ENCODE measurements around the gene ELN.
A peak's percentile ranks its signal among the peaks of the same experiment; 100 is the strongest.

ELN gene

DNA sequence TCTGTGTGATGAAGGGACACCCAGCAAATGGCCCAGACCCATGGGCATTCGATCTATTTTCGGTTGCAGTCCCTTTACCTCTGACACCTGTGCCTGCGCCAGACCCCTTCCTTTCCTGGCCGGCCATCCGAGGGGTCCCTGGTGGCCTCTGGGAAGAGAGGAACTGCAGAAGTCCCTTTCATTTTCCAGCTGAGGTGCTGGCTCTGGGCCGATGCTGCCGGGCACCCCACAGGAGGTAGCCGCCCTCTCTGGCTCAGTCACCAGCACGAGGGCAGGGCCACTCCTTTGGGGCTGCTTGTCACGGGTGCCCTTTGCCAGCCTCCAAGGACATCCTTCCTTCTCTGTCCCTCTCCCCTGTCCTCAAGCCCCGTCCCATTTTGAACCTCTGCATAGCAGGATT is 4.2 kb upstream of the ELN start:
- DNase-seq (ENCODE audit: low read depth), result no peak

DNA sequence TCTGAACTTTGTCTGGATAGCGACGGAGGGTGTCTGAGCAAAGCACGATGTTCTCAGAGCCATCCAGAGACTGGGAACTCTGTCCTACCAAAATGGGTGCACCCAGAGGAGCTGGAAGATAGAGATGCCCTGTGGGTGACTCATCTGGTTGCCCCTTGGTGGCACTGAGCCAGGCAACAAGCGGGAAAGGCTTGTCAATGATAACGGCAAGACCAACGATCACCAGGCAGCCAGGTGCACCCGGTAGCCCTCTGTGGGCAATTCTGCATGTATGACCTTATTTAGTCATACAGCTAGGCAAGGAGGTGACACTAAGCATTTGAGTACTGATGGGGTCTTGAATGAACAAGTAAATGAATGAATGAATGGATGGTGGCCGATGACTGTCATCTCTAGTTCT is 2.8 kb upstream of the ELN start:
- no peak for DNase-seq (ENCODE audit: low read depth)

DNA sequence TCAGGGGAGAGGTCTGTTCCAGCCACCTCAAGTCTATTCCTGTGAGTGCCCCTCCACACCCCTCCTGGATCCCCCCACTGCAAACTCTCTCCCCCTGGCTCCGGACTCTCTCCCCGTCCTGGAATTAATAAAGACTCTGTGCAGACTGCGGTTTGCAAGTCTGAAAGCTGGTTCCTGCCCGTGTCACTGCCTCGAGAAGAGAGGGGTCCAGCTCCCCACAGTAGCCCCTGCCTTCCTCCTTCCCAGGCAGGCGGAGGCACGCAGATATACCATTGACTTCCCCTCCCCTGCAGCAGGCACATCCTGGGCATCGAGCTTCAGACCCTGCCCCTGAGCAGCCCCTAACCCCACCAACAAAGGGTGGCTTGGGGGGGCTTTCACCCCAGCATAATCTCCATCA is 2.2 kb upstream of the ELN start:
- no peak for DNase-seq (ENCODE audit: low read depth)

DNA sequence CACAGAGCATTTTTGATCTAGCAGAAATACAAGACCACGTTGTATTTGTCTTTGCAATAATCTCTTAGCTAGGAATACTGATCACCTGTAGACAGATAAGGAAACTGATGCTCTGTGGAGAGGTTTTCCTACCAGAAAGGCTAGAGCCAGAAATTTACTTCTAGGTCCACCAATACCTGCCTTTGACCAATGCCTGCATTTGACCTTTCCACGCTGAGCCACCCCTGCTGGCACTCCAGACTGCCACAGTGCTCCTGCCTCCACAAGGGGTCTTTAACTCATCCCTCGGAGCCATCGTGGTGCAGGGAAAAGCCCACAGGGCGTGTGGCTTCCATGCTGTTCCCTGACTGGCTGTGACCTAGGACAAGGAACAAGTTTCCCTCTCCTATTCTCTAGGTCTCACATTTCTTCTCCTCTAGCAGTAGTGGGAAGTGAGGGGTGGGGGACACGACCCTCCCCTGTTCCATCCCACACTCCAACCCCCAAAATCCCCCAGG is 1.5 kb upstream of the ELN start:
- DNase-seq (ENCODE audit: low read depth), result no peak

DNA sequence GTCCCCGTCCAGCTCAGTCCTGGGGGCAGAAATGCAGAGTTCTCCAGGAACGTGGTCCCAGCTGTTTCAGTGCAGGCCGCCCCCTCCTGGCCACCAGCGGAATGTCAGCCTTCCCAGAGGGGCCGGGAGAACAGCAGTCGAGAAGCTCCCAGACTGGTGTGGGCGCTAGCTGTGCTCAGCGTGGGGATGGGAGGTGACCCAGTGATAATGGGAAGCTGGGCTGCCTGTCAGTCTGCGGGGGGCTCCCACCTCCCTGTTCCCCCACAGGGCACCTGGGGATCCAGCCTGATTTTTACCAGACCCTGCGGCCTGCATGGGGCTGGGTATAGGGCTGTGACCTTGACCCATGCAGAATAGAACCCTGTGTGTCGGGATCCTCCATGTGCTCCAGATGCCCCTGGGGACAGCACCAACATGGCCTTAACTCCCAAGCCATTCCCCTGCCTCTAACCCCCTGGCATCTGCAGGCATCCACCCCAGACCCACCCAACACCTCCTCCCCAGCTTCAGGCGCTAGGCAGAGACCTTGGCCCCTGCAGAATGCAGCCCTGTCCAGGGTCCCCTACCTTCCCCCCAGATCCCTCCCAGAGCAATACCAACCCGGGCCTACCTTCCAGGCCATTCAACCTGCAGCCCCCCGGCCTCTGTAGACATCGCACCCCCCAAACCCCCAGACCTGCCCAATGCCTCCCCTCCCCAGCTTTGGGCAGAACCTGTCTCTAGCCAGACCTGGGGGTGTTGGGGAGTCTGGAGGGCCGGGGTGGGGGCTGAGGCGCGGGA is 880 bp upstream of the ELN start:
- DNase-seq (ENCODE audit: low read depth), result peak; percentile 69

DNA sequence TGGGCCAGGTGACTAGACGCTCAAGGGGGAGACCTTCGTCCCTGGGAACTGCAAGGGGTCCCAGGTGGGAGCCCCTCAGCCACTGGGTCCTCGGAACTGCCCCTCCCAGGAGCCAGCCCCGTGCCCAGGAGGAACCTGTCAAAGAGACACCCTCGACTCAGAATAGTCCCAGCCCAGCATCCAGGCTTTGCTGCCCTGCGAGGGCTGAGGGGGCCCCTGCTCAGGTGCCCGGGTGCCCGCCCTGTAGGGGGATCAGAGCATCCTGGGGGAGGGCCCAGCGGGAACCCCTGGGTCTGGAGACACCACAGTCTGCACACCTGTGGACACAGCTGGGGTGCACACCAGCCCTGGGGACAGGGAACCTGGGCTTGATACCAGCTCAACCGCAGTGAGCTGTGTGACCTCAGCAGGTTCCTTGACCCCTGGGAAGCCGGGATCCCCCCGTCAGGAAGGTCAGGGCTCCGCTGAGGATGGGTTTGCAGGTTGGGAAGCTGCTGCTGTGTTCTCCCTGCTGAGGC is 407 bp downstream of the ELN start:
- no peak for DNase-seq (ENCODE audit: low read depth)

DNA sequence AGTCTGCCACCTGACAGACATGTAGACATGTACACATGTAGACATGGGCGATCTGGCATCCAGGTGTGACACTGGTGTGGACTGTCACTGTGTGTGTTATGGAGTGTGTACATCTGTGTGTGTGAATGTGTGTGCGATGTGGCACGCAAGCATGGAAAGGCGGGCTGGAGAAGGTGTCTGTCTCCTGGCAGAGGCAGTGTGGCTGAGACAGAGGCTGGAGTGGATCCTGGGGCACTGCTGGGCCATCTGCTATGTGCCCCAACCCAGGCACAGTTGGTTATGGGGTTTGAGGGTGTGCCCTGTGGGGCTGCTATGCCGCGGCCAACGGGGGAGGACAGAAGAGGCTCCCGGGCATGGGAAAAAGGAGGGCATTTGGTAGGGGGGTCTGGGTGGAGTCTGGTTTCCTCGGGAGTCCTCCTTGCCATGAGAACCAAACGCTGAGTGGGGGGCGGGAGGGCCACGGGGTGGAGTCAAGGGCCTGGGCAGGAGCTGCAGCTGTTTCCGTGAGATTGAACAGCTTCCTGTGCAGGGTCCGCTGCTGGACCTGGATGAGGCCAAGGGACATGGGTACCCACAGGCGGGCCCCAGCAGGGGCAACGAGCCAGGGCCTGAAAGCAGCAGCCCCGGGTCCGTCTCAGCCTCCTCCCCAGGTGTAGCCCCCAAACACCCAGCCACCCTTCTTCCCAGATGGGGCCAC is 1.3 kb downstream of the ELN start:
- DNase-seq (ENCODE audit: low read depth), result no peak

DNA sequence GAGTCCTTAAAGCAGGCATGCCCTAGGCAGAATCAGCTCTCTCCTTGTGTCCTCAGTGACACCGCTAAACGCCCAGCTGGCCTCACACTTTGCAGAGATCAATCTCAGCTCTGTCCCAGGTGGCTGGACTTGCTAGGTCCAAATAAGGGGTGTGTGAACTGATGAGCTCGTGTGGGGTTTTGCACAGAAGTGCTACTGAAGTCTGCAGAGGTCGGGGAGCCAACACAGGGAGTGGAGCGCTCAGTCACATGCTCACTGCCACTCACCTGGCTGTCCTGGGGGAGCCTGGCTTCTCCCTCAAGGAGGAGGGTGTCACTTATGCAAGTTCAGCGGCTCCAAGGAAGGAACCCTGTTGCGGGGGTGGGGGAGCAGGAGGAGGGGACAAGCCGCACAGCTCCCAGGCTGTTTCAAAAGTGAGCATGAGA is 2.0 kb downstream of the ELN start:
- DNase-seq (ENCODE audit: low read depth), result no peak

DNA sequence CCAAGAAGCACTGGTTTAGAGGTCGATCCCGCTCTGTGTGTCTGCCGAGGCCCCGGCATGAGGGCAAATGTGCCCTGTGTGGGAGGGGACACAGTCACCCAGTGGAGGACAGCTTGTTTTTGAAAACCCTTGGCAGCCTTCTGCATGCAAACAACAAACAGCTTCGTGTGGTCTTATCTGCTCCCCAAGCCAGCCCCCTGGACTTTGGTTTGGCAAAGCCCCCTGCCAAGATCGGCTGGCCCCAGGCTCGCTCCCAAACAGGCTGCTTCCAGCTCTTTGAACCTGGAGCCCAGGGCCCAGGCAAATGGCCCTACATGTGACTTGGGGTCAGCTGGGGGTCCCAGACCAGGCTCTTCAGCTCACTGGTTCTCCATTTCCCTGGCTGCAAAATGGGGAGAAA is 2.9 kb downstream of the ELN start:
- no peak for DNase-seq (ENCODE audit: low read depth)

DNA sequence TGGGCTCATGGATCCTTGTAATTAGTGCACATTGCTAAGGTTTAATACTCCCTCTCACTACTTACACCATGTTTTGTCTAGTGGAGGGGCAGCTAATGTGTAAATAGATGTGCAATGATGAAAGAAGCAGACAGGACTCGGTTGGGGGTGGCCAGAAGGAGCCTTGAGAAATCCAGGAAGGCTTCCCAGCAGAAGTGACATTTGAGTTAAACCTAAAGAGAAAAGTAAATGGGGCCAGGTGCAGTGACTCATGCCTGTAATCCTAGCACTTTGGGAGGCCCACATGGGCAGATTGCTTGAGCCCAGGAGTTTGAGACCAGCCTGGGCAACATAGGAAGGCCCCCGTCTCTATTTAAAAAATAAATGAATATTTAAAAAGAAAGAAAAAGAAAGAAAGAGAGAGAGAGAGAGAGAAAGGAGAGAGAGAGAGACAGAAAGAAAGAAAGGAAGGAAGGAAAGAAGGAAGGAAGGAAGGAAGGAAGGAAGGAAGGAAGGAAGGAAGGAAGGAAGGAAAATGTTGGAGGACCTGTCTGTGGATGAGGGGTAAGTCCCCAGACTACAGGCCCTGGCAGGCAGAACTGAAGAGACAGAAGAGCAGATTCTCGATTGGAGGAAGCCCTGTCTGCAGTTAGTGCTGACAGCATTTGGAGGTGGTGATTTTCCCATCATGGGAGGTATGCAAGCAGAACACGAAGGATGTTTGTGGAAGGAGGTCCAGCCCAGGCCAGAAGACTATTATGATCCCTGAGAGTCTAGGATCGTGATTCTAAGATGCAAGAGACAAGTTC is 3.6 kb downstream of the ELN start:
- DNase-seq (ENCODE audit: low read depth), result no peak

DNA sequence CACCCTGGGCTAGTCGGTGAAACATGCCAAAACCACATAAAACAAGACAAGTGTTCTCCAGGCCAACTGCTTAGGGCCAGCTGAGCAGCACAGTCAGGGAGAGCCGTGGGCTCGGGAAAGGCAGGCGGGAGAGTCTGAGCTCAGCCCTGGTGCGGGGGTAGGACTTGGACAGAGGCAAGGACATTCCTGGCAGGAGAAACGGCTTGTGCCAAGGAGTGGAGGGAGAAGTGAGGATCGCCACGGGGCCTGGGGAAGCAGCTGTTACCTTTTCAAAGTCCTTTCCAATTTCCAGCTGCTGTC is 4.2 kb downstream of the ELN start:
- peak; percentile 66 for DNase-seq (ENCODE audit: low read depth)

DNA sequence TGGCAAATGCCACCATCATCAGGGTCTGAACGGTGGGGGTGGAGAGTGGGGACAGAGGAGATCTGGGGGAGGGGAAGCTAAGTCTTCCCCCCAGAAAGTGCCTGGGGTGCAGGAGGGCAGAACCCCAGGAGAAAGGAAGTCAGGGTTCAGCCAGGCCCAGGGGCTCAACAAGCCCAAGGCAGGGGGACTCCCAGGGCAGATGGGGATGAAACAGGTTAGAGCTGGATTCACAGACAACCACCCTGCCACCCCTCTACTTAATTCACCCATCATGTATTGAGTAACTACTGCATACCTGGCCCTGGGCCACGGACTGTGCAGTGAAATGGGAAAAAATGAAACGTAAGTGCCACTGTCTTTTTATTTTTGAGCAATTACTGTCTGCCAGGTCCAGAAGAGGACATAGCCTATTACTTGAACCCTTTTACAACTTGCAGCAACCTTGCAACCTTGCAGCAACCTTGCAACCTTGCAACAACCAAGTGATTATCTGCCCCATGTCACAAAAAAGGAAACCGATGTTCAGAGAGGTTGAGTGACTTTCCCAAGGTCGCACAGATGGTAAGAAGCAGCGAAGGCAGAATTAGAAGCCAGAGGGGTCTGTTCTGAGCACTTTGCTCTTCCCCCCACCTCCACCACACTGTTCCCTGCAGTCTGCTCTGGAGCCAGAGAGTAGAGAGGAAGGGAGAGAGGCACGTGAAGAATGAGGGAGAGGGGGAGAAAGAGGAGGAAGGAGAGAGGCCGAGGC is 4.8 kb downstream of the ELN start:
- DNase-seq (ENCODE audit: low read depth), result no peak

DNA sequence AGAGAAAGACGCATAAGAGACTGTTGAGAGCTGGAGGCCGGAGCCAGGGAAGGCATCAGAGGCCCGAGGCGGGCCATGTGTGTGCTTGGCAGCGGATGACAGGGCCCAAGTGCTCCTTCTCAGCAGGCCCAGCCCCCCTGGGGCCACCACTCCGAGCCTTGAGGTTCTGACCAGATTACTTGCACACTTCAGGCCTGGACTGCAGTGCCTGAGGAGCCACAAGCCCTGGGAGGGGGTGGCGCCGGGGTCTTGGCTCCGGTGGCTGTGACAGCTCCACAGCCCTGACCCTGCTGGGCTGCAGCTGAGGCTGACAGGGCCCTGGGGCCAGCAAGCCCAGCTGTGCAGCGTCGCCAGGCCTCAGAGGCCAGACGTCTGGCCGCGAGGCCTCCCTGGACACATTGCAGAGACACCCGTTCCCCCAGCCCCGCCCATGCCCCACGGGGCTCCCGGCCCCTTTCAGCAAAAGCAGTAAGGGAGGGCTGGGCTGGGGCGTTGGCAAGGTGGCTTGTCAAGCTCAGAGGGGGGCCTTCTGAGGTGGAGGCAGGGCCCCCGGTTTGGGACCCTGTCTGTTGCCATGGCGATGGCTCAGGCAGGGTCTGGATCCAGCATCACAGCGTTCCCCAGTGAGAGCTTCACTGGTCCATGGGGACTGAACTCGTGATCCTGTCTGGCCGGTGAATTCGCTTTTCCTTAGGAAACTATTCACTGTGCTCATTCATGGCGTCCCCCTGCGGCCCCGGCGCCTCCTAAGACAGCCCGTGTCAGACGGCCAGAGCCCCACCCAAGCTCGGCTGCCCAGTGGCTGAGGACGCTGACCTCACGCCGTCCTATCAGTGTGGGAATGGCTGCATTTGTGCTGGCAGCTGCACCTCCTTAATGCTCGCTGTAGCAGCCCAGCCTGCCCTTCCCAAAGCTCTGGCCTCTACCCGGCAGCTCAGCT is 5.7 kb downstream of the ELN start:
- DNase-seq (ENCODE audit: low read depth), result no peak

DNA sequence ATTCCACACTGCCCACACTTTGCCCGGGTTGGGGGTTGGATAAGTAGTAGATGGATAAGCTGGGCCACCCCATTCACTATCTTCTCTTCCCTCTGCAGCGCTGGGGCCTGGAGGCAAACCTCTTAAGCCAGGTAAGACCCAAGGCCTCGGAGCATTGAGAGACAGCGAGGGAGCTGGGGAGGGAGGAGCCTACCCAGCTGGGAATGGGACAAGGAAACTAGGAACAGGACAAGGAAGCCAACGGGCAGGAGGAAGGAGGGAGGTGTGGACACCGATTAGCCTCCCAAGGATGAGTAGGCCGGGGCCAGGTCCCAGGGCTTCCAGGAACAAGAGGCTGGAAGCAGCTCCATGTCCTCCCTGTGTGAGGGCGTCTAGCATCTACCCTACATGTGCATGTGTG is 9.6 kb downstream of the ELN start:
- DNase-seq (ENCODE audit: low read depth), result no peak

DNA sequence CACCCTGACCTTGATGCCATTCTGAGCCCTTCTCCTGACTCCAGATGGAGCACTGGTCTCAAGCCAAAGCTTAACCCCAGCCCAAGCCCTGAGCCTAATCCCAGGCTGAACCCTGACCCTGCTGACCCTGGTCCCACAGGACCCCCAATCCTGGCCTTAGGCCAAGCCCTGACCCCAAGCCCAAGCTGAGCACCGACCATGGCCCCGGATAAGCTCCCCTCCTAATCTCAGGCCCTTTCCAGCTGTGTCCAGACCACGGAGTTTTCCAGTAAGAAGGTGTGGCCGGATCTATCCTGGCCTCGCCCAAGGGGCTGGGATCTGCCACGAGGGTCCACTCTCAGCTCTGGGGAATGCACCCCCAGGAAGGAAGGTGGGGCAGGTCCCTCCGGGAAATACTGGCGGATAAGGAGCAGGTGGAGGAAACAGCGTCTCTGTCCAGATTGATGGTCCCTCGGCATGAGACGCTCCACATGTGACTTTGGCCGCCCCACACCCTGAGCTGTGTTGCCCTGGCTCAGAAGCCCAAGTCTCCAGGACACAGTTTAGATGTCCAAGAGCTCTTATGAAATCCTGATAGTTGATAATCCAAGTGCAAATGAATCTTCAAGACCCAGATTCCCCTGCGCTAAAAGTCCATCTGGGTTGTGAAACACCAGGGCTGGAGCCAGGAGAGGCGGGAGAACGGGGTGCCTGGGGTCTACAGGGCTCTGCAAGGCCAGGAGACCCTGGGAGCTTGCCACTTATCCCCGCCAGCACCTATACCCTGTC is 10.4 kb downstream of the ELN start:
- DNase-seq (ENCODE audit: low read depth), result no peak

DNA sequence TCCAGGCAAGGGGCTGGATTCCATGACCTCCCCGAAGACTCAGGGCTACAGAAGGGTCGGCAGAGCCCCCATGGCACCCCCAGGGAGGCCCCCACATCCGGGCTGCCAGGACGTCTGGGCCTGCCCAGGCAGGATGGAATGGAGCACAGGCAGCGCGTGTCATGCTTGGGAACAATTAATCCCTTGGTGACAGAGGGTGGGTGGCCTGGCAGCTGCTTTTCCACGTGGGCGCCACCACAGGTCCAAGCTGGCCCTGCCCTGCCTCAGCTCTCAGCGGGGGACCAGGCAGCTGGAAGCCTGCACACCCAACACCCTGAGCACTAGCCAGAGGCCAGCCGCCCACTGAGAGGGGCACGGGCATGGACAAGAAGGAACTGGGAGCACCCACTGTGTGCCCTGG is 11.4 kb downstream of the ELN start:
- no peak for DNase-seq (ENCODE audit: low read depth)

DNA sequence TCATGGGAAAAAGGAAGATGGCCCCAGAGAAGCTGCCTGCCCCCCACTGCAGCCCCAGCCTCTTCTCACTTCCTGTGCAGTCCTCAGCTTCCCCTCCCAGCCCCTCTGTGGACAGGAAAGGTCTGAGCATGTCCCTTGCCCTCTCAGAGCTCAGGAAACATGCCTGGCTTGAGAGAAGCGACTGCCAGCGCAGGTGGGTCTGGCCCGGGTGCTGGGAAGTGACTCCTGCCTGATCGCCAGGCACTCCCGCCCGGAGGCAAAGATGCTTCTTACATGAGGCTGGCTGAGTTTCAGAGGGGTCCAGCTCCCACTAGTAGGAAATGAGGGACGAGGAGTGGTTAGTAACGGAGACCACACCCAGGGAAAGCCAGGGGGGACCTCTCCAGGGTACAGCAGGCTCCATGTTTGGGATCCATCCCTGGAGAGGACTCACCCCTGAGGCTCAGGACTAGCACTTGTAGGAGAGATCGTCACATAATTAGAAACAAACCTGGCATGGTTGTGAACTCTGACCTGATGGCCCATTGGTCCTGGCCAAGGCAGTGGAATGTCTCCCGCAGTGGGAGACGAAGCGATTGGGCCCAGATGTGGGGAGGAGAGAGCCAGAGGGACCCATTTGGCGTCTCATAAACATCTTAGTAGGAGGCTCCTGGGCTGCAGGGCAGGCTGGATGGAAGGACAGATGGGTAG is 12.3 kb downstream of the ELN start:
- DNase-seq (ENCODE audit: low read depth), result no peak

DNA sequence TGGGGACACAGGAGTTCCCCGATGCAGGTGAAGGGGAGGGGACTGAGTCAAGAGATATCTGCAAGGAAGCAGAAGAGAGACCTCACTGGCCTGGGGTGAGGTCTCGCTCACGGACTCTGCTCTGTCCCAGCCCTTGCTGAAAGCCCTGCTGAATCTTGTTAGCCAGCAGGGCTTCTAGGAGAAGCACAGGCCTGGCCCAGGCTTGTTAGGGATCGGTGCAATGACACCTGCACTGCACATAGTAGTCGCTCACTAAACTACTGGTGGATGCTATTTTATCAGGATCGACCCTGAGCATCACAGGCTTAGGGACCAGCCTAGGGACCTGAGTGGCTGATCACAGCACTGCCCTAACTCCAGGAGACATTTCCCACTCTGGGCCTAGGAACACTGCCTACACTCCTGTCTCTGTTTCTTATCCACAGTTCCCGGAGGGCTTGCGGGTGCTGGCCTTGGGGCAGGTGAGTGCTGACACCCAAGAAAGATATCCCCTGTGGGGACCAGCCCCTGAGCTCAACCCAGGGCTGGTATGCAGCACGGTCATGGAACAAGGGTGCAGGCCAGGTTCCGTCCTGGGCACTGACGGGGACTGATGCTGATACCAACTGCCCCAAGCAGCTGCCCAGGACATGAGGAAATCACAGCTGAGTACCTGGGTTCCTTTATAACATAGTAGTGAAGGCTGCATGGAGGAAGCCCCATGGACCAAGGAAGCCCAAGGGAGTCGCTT is 13.0 kb downstream of the ELN start:
- DNase-seq (ENCODE audit: low read depth), result no peak
